Measurements from ENCODE around the gene TDG.

Gene TDG

GRCh38 chr12:103965590-103966504 lies at the start of gene TDG:
TDG (plus strand) TSS chr12:103965872; CDS start chr12:103966038, 166 bp downstream.
- H3K27ac ChIP-seq (ENCODE audit: low read length), result peak within 1 kb of the TSS; percentile 81; the same call in 1 of the 2 replicates
- H3K9me2 ChIP-seq (replicated peaks; ENCODE audit: insufficient read depth, low read length), result no peaks in the 10 kb centered on the region
- peaks cover 6% of the 10 kb centered on the region; the same call in 1 of the 2 replicates for H3K36me3 ChIP-seq (replicated peaks; ENCODE audit: insufficient read depth, low read length)
- DNase-seq, result peak; percentile 98
- H4K20me1 ChIP-seq (ENCODE audit: insufficient read depth, low read length), result no peaks in the 10 kb centered on the region; the same call in 1 of the 2 replicates
- H3K4me2 ChIP-seq (ENCODE audit: low read depth, low read length), result peak within 1 kb of the TSS; percentile 89
- peaks cover 72% of the 10 kb centered on the region for H3K79me2 ChIP-seq (ENCODE audit: low read length)
- peak within 1 kb of the TSS; percentile 98 for H3K4me3 ChIP-seq (ENCODE audit: low read length)
- peaks cover 17% of the 10 kb centered on the region for H3K4me1 ChIP-seq (ENCODE audit: low read length)
- H3K9ac ChIP-seq (ENCODE audit: low read length), result peak within 1 kb of the TSS; percentile 95
- H3K9me3 ChIP-seq (replicated peaks; ENCODE audit: insufficient read depth, low read length), result no peaks in the 10 kb centered on the region
- TF ChIP-seq EZH2 (optimal IDR thresholded peaks at IDR 0.05; ENCODE audit: low read depth, low read length), result no peak
- peak; percentile 19; the same call in 1 of the 2 replicates for TF ChIP-seq CTCF (IDR thresholded peaks at IDR 0.05; ENCODE audit: low read length)
- H3F3A ChIP-seq (ENCODE audit: insufficient read depth, low read length), result peaks cover 4% of the 10 kb centered on the region
- H2AFZ ChIP-seq (ENCODE audit: low read length), result peak within 1 kb of the TSS; percentile 93
- H3K27me3 ChIP-seq (replicated peaks; ENCODE audit: insufficient read depth, low read length), result no peaks in the 10 kb centered on the region

GRCh38 chr12:103917873-103918272 lies 47.8 kb upstream of the TDG start:
- H3K9ac ChIP-seq (ENCODE audit: low read length), result no peak overlapping the region
- no peak overlapping the region for H3K27ac ChIP-seq (ENCODE audit: low read length)
- no peak for TF ChIP-seq EZH2phosphoT487 (IDR thresholded peaks at IDR 0.05; ENCODE audit: low read length)
- TF ChIP-seq CTCF (IDR thresholded peaks at IDR 0.05; ENCODE audit: low read length), result no peak
- no peak for TF ChIP-seq EZH2 (optimal IDR thresholded peaks at IDR 0.05; ENCODE audit: low read depth, low read length)
- no peak for DNase-seq
- no peaks in the 10 kb centered on the region for H3K9me2 ChIP-seq (replicated peaks; ENCODE audit: insufficient read depth, low read length)
- H3F3A ChIP-seq (ENCODE audit: insufficient read depth, low read length), result no peaks in the 10 kb centered on the region
- H2AFZ ChIP-seq (ENCODE audit: low read length), result no peak overlapping the region
- no peaks in the 10 kb centered on the region for H3K27me3 ChIP-seq (replicated peaks; ENCODE audit: insufficient read depth, low read length)
- H3K4me3 ChIP-seq (ENCODE audit: low read length), result no peak overlapping the region
- H3K4me1 ChIP-seq (ENCODE audit: low read length), result no peaks in the 10 kb centered on the region
- H3K4me2 ChIP-seq (ENCODE audit: low read depth, low read length), result no peak overlapping the region
- H3K36me3 ChIP-seq (replicated peaks; ENCODE audit: insufficient read depth, low read length), result no peaks in the 10 kb centered on the region
- no peaks in the 10 kb centered on the region for H3K9me3 ChIP-seq (replicated peaks; ENCODE audit: insufficient read depth, low read length)
- no peaks in the 10 kb centered on the region for H3K79me2 ChIP-seq (ENCODE audit: low read length)
- no peaks in the 10 kb centered on the region for H4K20me1 ChIP-seq (ENCODE audit: insufficient read depth, low read length)

GRCh38 chr12:103924761-103925641 lies 40.7 kb upstream of the TDG start:
- TF ChIP-seq CTCF (IDR thresholded peaks at IDR 0.05; ENCODE audit: low read length) (no peak), EZH2 (optimal IDR thresholded peaks at IDR 0.05; ENCODE audit: low read depth, low read length) (no peak), EZH2phosphoT487 (IDR thresholded peaks at IDR 0.05; ENCODE audit: low read length) (no peak)
- peak; percentile 34 for DNase-seq
- no peak overlapping the region for H3K4me3 ChIP-seq (ENCODE audit: low read length)
- no peaks in the 10 kb centered on the region for H4K20me1 ChIP-seq (ENCODE audit: insufficient read depth, low read length)
- H3K36me3 ChIP-seq (replicated peaks; ENCODE audit: insufficient read depth, low read length), result no peaks in the 10 kb centered on the region
- H3K9me3 ChIP-seq (replicated peaks; ENCODE audit: insufficient read depth, low read length), result no peaks in the 10 kb centered on the region
- H3K9me2 ChIP-seq (replicated peaks; ENCODE audit: insufficient read depth, low read length), result no peaks in the 10 kb centered on the region
- H3K9ac ChIP-seq (ENCODE audit: low read length), result no peak overlapping the region
- H3K27me3 ChIP-seq (replicated peaks; ENCODE audit: insufficient read depth, low read length), result no peaks in the 10 kb centered on the region
- 0 out of 2 replicates have a peak overlapping the region, but pooled peaks have one; percentile 19 for H2AFZ ChIP-seq (ENCODE audit: low read length)
- peaks cover 22% of the 10 kb centered on the region for H3F3A ChIP-seq (ENCODE audit: insufficient read depth, low read length)
- peak overlapping the region; percentile 22; the same call in 1 of the 2 replicates for H3K27ac ChIP-seq (ENCODE audit: low read length)
- H3K4me2 ChIP-seq (ENCODE audit: low read depth, low read length), result no peak overlapping the region
- H3K4me1 ChIP-seq (ENCODE audit: low read length), result peaks cover 27% of the 10 kb centered on the region
- H3K79me2 ChIP-seq (ENCODE audit: low read length), result peaks cover 4% of the 10 kb centered on the region
